ENCODE results near the gene DNAH5. TPM values are rescaled to one million over a fixed set of nuclear protein-coding genes. Genes with fewer than 3 reads are reported as not detected.
"Not testable (repeated sequence)": the region's sequence is repeated elsewhere in the genome, so short reads cannot be mapped to it uniquely, and the experiment has no call there.

The DNAH5 gene
- total RNA-seq, 4 donors from 2014 or later: 0.04 to 0.39 (median 0.20) TPM; not detected in 1

DNA sequence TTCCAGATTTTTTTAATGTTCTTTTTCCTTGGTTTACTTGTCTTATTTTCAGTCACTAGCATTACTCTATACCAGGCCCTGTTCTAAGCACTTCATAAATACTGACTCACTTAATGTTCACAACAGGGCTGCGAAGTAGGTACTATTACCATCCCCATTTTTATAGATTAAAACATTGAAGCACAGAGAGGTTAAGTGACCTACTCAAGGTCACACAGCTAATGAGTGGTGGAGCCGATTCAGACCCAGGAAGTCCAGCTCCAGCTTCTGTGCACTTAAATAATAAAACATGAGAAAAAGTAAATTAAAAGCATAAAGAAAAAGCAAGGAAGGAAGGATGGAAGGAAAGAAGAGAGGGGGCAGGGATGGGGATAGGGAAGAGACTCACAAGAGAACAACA, 45.3 kb upstream of the DNAH5 start:
- WGBS, 2 donors: 84 to 94% methylated on average over 2 of the region's 2 CpGs
- intact Hi-C loops (cut with DNase I; ENCODE audit: low total_unique reads): no loop called here
- H3K4me3 ChIP-seq (ENCODE audit: low read depth, poor library complexity, severe bottlenecking): no peak overlapping the region
- no peak for DNase-seq (ENCODE audit: low spot score in 2 of 2)
- TF ChIP-seq POLR2A (IDR thresholded peaks at IDR 0.05): no peak
- TF ChIP-seq, protein P1, sequence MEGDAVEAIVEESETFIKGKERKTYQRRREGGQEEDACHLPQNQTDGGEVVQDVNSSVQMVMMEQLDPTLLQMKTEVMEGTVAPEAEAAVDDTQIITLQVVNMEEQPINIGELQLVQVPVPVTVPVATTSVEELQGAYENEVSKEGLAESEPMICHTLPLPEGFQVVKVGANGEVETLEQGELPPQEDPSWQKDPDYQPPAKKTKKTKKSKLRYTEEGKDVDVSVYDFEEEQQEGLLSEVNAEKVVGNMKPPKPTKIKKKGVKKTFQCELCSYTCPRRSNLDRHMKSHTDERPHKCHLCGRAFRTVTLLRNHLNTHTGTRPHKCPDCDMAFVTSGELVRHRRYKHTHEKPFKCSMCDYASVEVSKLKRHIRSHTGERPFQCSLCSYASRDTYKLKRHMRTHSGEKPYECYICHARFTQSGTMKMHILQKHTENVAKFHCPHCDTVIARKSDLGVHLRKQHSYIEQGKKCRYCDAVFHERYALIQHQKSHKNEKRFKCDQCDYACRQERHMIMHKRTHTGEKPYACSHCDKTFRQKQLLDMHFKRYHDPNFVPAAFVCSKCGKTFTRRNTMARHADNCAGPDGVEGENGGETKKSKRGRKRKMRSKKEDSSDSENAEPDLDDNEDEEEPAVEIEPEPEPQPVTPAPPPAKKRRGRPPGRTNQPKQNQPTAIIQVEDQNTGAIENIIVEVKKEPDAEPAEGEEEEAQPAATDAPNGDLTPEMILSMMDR (IDR thresholded peaks at IDR 0.05): no peak

DNA sequence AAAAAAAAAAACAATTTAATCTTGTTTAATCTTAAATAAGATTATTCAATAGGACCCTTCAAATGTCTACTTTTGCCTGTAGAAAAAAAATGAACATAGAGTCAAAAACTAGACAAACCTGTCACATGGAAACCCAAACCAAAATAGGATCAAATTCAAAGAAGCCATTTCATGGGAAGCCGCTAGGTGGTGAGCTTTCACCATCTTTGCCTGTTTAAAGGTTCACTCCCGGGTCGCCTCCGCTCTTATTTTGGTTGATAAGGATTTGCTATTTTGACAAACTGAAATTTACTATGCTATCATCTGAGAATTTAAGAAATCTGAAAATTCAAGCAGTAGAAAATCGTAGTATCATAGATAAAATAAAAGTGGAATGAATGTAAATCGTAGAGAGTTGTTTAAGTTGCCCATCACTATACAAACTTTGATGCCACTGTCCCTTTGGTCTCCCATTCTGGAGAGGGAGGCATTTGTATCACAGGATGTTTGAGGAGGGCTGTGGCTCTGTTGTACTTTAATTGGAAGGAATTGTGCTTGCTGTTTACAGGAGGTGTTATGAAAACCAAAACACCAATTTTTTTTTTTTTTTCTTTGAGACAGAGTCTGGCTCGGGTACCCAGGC, 43.5 kb upstream of the DNAH5 start:
- intact Hi-C loops (cut with DNase I; ENCODE audit: low total_unique reads): no loop called here
- WGBS, 2 donors: 17 to 23% methylated on average over 7 of the region's 7 CpGs
- peak in 1 of 2 donors; percentile 37 for DNase-seq (ENCODE audit: low spot score in 2 of 2)

DNA sequence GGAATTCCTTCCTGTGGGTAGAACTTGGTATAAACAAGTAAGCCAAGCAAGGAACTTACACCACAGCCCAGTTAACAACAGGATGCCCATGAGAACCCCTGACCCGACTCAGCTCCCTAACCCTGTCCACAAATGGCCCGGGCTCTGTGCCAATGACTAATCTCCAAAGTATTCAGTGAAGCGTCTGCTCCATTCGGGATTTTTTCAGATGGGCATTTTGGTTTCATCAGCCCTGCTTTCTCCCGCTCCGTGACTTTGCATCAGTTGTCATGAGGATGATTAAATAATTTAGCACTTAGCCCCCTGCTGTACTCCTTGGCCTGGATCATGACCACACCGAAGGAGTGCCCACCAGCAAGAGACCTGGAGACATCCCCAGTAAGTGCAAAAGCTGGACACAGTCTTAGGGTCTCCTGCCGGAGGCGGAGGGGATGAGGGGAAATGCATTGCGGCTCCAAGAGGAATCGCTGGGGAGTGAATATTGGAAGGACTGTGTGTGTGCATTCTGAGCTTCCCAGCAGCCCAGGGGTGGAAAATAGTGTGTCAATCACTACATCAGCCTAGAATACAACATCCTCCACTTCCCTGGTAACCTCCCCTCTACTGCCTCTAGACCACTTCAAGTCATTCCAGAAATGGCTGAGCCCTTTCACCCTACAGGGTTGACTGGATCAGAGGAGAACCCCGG, 41.4 kb upstream of the DNAH5 start:
- 56 to 57% methylated on average over 12 of the region's 12 CpGs for WGBS, 2 donors
- no peak overlapping the region for H3K4me3 ChIP-seq (ENCODE audit: low read depth, poor library complexity, severe bottlenecking)
- no peak for DNase-seq (ENCODE audit: low spot score in 2 of 2)
- TF ChIP-seq, protein P1 (IDR thresholded peaks at IDR 0.05): no peak
- no peak for TF ChIP-seq POLR2A (IDR thresholded peaks at IDR 0.05)
- intact Hi-C loops (cut with DNase I; ENCODE audit: low total_unique reads): no loop called here

More for the DNA sequence above, 43.5 kb upstream of the DNAH5 start:
- no peak for TF ChIP-seq POLR2A (IDR thresholded peaks at IDR 0.05)
- TF ChIP-seq, protein P1 (IDR thresholded peaks at IDR 0.05): peak in 1 of 3 donors; percentile 20
- no peak overlapping the region for H3K4me3 ChIP-seq (ENCODE audit: low read depth, poor library complexity, severe bottlenecking)

DNA sequence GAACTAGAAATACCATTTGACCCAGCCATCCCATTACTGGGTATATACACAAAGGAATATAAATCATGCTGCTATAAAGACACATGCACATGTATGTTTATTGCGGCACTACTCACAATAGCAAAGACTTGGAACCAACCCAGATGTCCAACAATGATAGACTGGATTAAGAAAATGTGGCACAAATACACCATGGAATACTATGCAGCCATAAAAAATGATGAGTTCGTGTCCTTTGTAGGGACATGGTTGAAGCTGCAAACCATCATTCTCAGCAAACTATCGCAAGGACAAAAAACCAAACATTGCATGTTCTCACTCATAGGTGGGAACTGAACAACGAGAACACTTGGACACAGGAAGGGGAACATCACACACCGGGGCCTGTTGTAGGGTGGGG, 40.4 kb upstream of the DNAH5 start:
- H3K4me3 ChIP-seq (ENCODE audit: low read depth, poor library complexity, severe bottlenecking); intact Hi-C loops (cut with DNase I; ENCODE audit: low total_unique reads); DNase-seq (ENCODE audit: low spot score in 2 of 2): not testable (repeated sequence)
- WGBS, 2 donors: 87 to 89% methylated on average over 5 of the region's 5 CpGs

DNA sequence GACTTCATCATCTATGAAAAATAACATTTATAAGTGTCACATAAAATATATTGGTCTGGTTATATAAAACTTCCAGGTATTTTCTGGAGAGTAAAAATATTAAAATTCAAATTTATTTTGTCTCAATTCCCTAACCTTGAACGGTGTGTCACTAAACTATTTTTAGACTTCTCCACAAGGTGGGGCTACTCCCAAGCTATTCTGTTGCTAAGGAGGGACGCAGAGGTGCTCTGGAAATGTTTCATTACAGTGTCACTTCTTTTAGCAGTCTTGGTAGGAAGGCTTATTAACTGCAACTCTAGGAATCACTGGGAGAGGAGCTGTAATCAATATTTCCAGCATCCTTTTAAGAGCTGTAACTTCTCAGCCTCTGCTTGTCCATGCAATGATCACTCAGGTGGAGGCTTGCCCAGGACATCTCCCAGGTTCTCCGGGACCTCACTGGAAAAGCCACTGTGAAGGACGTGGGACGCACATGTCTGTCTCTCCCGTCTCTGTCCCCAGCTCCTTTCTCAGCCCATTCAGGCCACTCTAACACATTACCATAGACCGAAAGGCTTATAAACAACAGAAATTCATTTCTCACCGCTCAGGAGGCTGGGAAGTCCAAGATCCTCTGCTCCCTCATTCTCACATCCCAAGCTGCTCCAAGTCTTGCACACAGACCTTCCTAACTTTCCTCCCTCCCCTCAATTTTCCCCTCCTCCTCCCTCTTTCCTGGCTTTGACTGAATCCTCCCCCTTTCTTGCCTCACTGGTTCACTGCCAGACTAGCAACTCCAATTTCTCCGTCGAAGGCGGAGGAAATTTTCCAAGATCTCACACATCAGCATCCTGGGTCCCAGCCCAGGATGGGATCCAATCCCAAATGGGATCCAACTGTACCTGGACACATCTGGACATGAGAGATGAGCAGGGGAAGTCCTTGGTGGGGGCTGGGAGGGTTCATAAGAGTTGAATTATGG, 32.7 kb upstream of the DNAH5 start:
- intact Hi-C loops (cut with DNase I; ENCODE audit: low total_unique reads): no loop called here
- no peak for DNase-seq (ENCODE audit: low spot score in 2 of 2)
- no peak overlapping the region for H3K4me3 ChIP-seq (ENCODE audit: low read depth, poor library complexity, severe bottlenecking)
- WGBS, 2 donors: 45 to 52% methylated on average over 11 of the region's 11 CpGs
- no peak for TF ChIP-seq POLR2A (IDR thresholded peaks at IDR 0.05)
- TF ChIP-seq, protein P1 (IDR thresholded peaks at IDR 0.05): no peak

DNA sequence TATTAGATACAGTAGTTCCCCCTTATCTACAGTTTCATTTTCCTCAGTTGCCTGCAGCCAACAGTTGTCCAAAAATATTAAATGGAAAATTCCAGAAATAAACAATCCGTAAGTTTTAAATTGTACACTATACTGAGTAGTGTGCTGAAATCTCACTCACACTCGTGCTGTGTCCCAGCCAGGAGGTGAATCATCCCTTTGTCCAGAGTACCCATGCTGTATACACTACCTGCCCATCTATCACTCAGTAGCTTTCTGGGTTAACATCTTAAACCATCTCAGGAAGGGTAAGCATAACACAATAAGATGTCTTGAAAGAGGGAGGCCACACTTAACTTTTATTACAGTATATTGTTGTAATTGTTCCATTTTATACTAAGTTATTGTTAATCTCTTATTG, 31.7 kb upstream of the DNAH5 start:
- WGBS, 2 donors: 53 to 65% methylated on average over 2 of the region's 2 CpGs
- intact Hi-C loops (cut with DNase I; ENCODE audit: low total_unique reads): no loop called here
- no peak overlapping the region for H3K4me3 ChIP-seq (ENCODE audit: low read depth, poor library complexity, severe bottlenecking)
- TF ChIP-seq, protein P1 (IDR thresholded peaks at IDR 0.05): no peak
- no peak for TF ChIP-seq POLR2A (IDR thresholded peaks at IDR 0.05)
- DNase-seq (ENCODE audit: low spot score in 2 of 2): no peak

All from lower leg skin (tissue), 4 donors.